Activated CD4-positive, alpha-beta T cell treated with anti-CD3 and anti-CD28 coated beads, Interleukin-2, amount 50 U/mL, for 48 hours (primary cell): ENCODE results near the gene GGTLC2.

Experiments used
- DNase-seq, 2 experiments: peaks; one replicate each; pipeline ENCODE4 v3.0.0-alpha.2; 2020

The GGTLC2 gene

DNA sequence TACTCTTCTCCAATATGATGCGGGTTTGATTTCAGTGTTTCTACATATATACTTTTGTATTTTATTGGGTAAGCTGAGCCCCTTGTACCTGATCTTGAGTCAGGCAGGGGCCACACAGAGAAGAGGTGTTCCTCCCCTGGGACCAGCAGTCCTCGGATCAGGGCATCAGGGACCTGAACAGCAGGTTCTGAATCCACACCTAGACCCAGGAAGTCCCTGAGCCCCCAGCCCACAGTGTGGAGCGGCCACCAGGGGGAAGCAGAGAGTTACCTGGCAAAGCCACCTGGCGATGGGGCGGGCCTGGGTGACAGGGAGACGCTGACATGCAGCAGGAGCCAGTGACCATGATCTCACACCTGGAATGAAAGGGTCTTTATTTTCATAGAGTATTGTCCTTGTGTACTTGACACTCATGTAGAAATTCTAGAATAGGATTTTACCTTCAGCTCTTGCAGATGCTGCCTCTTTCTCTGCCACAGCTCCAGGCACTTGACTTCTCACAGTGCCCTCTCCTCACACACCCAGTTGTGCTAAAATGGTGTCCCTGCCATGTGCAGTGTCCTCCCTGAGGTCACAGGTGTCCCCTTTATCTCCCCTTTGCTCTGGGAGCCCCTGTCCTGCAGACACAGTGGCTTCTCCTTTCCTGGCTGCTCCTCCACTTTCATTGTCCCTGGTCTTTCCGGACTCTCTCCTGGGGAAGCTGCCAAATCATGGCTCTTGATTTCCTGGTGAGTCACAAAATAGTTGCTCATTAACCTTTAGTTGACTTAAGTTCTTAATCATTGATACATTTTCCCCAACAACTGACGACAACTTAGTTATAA, 48.5 kb downstream of the GGTLC2 start:
- DNase-seq = peak; percentile 69 to 73

DNA sequence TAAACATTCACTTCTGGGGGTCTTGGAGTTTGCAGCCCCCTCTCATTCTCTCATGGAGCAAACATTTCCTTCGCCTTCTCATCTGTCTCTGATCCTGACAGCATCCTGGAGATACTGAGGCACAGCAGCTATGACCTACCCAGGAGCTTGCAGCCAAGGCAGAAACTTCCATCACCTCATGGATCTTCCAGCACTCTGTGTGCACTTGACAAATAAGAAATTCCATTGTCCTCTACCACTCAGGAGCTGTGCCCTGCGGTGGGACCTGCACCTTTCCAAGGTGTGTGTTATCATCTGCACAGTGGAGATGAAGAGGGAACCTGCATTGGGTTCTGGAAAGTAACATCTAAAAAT, 49.1 kb downstream of the GGTLC2 start:
- DNase-seq = no peak

DNA sequence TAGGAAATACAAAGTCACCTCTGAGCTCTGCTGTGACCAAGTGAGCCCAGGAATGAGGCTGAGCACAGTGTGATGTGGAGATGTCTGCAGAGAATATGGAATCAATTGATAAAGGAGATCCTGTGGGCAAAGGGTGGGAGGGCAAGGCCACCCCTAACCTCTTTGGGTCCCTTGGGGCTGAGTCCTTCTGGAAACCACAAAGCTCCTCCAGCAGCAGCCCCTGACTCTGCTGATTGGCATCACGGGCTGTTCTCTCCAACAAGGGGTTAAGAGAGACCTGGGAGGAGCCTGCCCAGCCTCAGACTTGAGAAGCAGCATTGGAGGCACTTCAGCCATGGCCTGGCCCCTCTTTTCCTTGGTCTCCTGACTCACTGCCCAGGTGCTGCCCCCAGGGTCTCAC, 49.7 kb downstream of the GGTLC2 start:
- DNase-seq = no peak

DNA sequence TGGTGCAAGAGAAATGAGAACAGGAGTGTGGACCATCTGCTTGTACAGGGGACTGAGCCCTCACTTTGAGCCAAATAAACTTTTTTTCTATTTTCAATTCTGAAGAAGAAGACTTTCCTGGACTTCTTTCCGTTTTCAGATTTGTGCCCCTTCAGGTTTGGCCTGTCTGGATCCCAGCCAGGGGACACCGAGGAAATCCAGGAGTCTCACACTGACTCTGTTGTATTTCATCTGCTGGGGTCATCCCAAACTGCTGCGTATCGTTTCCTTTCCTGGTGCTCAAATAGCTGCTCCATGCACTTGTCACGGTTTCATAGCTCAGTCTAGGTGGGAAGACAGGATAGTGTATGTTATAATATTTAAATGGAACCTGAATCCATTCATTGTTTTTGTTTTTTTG, 51.7 kb downstream of the GGTLC2 start:
- no peak for DNase-seq
